GM19025 (cell line): ENCODE data around the gene PCDHGB2.
"Not testable (repeated sequence)": the region's sequence is repeated elsewhere in the genome, so short reads cannot be mapped to it uniquely, and the experiment has no call there.

Experiments
- ATAC-seq: cut with Tn5 transposase; IDR thresholded peaks from one replicate; pipeline ENCODE4 v1.9.1; 2021; ENCODE audit warnings: mild to moderate bottlenecking, low read depth, moderate library complexity; ENCODE audit not compliant: unreplicated experiment

The PCDHGB2 gene

GRCh38 chr5:141349917-141350619, 9.7 kb upstream of the PCDHGB2 start, which contains the start of gene PCDHGB1:
PCDHGB1 (plus strand) TSS chr5:141350099; CDS start chr5:141350261, 162 bp downstream.
- no peak for ATAC-seq

DNA sequence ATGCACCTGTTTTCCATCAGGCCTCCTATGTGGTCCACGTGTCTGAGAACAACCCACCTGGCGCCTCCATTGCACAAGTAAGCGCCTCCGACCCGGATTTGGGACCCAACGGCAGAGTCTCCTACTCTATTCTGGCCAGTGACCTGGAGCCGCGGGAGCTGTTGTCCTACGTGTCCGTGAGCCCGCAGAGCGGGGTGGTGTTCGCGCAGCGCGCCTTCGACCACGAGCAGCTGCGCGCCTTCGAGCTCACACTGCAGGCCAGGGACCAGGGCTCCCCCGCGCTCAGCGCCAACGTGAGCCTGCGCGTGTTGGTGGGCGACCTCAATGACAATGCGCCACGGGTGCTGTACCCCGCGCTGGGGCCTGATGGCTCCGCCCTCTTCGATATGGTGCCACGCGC, 8.2 kb upstream of the PCDHGB2 start:
- ATAC-seq, result no peak

DNA sequence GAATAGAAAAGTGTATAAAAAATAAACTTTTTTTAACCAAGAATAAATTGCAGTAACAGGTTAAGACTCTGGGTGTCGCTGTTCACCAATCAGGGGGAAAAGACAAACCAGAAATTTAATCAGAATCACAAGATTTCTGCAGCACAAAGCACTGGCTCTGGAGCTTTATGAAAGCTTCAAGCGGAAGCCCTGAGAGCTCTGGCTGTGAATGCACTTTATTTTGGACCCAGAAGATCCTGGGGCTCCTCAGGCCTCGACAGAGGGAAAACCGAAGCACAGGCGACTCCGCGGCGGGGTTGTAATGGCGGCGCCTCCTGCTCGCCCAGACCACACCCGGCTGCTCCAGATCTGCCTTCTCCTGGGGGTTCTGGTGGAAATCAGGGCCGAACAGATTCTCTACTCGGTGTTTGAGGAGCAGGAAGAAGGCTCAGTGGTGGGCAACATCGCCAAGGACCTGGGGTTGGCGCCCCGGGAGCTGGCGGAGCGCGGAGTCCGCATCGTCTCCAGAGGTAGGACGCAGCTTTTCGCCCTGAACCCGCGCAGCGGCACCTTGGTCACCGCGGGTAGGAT, 4.8 kb upstream of the PCDHGB2 start, which contains the start of gene PCDHGA4:
Gene PCDHGA4, plus strand, starts transcription at position 122 of the 570 bp plus-strand sequence. Its CDS starts 87 bp downstream, at position 209.
- ATAC-seq, result no peak

DNA sequence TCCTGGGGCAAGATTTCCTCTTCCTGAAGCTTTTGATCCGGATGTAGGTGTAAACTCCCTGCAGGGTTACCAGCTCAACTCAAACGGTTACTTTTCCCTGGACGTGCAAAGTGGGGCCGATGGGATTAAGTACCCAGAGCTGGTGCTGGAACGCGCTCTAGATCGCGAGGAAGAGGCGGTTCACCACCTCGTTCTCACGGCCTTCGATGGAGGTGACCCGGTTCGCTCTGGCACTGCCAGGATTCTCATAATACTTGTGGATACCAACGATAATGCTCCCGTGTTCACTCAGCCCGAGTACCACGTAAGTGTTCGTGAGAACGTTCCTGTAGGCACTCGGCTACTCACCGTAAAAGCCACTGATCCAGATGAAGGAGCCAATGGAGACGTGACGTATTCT, 4.2 kb upstream of the PCDHGB2 start:
- ATAC-seq, result no peak

- no peak for ATAC-seq
These were observed 3.7 kb upstream of the PCDHGB2 start for GRCh38 chr5:141356133-141356532.

DNA sequence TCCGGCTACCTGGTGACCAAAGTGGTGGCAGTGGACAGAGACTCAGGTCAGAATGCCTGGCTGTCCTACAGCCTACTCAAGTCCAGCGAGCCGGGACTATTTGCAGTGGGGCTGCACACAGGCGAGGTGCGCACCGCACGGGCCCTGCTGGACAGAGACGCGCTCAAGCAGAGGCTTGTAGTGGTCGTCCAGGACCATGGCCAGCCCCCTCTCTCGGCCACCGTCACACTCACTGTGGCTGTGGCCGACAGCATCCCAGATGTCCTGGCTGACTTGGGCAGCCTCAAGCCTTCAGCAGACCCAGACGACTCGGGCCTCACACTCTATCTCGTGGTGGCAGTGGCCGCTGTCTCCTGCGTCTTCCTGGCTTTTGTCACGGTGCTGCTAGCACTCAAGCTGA, 2.8 kb upstream of the PCDHGB2 start:
- no peak for ATAC-seq

GRCh38 chr5:141360685-141361084, 891 bp downstream of the PCDHGB2 start:
- ATAC-seq, result no peak

- ATAC-seq, result no peak
These were observed 2.9 kb downstream of the PCDHGB2 start for GRCh38 chr5:141362719-141363118.

GRCh38 chr5:141363952-141364660, 4.3 kb downstream of the PCDHGB2 start, which contains the start of gene PCDHGA5:
PCDHGA5 (plus strand) TSS chr5:141364162; CDS start chr5:141364331, 169 bp downstream.
- ATAC-seq, result no peak

DNA sequence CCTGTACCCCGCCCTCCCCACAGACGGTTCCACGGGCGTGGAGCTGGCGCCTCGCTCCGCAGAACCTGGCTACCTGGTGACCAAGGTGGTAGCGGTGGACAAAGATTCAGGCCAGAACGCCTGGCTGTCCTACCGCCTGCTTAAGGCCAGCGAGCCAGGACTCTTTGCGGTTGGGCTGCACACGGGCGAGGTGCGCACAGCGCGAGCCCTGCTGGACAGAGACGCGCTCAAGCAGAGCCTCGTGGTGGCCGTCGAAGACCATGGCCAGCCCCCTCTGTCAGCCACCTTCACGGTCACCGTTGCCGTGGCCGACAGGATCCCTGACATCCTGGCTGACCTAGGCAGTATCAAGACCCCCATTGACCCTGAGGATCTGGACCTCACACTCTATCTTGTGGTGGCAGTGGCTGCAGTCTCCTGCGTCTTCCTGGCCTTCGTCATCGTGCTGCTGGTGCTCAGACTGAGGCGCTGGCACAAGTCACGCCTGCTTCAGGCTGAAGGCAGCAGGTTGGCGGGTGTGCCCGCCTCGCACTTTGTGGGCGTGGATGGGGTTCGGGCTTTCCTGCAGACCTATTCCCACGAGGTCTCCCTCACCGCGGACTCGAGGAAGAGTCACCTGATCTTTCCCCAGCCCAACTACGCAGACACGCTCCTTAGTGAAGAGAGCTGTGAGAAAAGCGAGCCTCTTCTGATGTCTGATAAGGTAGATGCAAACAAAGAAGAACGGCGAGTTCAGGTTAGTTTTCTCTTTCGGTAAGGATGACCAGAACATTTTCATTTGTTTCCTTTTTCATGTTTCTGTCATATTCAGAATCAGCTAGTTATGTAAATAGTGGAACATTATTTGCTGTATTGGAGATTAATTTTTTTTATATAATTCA, 6.5 kb downstream of the PCDHGB2 start:
- ATAC-seq, result no peak

- no peak for ATAC-seq
These were observed 10.4 kb downstream of the PCDHGB2 start, which contains the start of gene PCDHGB3 for GRCh38 chr5:141369994-141370848. PCDHGB3 (plus strand) TSS chr5:141370242; CDS start chr5:141370395, 153 bp downstream.

DNA sequence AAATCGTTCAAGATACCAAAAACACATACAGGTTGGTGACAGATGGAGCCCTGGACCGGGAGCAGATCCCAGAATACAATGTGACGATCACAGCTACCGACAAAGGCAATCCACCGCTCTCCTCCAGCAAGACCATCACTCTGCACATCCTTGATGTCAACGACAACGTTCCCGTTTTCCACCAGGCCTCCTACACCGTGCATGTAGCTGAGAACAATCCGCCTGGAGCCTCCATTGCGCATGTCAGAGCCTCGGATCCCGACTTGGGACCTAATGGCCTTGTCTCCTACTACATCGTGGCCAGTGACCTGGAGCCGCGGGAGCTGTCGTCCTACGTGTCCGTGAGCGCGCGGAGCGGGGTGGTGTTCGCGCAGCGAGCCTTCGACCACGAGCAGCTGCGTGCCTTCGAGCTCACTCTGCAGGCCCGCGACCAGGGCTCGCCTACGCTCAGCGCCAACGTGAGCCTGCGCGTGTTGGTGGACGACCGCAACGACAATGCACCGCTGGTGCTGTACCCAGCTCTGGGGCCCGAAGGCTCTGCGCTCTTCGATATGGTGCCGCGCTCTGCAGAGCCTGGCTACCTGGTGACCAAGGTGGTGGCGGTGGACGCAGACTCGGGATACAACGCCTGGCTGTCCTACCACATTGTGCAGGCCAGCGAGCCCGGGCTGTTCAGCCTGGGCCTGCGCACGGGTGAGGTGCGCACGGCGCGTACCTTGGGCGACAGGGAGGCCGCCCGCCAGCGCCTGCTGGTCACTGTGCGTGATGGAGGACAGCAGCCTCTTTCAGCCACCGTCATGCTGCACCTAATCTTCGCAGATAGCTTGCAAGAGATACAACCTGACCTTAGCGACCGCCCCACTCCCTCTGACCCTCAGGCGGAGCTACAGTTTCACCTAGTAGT, 12.0 kb downstream of the PCDHGB2 start:
- no peak for ATAC-seq

- ATAC-seq, result no peak
These were observed 14.0 kb downstream of the PCDHGB2 start, which contains the start of gene PCDHGA6 for GRCh38 chr5:141373673-141374317. PCDHGA6 (plus strand) TSS chr5:141373891; CDS start chr5:141374084, 193 bp downstream.

- no peak for ATAC-seq
These were observed 14.8 kb downstream of the PCDHGB2 start for GRCh38 chr5:141374627-141375026.

GRCh38 chr5:141375444-141376155, 15.8 kb downstream of the PCDHGB2 start:
- ATAC-seq, result not testable (repeated sequence)

DNA sequence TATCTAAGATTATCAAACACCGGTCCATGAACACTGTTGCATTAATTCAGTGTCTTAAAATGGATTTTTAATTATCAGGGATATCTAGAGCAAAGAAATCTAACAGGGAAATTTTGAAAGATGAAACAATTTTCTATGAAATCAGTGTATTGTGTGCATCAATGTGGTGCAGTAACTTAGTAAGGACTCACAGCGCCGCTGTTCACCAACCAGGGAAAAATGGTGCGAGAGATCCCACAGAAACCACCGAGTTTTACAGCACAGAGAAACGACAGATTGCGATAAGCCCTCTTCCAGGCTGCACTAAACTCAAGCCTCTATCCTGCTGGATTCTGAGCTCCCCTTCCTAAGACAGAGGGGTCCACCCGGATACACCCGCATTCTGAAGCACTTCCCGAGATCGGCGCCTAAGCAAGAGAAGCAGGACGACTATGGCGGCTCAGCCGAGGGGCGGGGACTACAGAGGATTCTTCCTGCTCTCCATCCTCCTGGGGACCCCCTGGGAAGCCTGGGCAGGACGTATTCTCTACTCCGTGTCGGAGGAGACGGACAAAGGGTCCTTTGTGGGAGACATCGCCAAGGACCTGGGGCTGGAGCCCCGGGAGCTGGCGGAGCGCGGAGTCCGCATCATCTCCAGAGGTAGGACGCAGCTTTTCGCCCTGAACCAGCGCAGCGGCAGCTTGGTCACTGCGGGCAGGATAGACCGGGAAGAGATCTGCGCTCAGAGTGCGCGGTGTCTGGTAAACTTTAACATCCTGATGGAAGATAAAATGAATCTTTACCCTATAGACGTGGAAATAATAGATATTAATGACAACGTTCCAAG, 22.9 kb downstream of the PCDHGB2 start, which contains the start of gene PCDHGA7:
Gene PCDHGA7, plus strand, starts transcription at position 274 of the 826 bp plus-strand sequence. Its CDS starts 158 bp downstream, at position 432.
- ATAC-seq, result no peak
